Fibroblast of lung (primary cell): ENCODE measurements around the gene RTKN2.

Source experiments
- CTCF ChIP-seq, 2 donors: IDR thresholded peaks in 1 of 2; conservative IDR thresholded peaks in 1 of 2; 1 replicate in 1 of 2; 2 replicates in 1 of 2; pipeline ENCODE4 v1.5.1; 2011 to 2012; ENCODE audit warnings: low read length in 2 of 2, control low read depth in 1 of 2, inconsistent platforms in 1 of 2, low read depth in 1 of 2, mild to moderate bottlenecking in 1 of 2
- EZH2 ChIP-seq: IDR thresholded peaks from 2 replicates; pipeline ENCODE4 v1.5.1; 2012; ENCODE audit warnings: low read length, control low read depth, mild to moderate bottlenecking; ENCODE audit errors: missing control alignments

DNA sequence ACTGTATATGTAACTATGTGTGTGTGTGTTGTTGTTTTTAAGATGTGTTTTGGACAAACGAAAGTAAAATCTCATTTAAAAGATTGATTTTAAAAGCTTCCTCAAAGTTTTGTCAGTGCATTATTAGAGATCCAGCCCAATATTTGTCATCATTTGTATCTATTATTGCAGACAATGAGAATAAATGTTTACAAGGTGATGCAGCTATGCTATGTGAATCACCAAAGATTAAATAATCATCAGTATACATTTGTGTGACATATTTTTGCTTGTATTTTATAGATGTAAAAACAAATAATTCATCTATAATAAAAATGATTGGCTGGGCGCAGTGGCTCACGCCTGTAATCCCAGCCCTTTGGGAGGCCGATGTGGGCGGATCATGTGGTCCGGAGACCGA is 35.3 kb upstream of the RTKN2 start:
- no peak for TF ChIP-seq CTCF (conservative IDR thresholded peaks at IDR 0.05 in 1 of 2, IDR thresholded peaks at IDR 0.05 in 1 of 2; ENCODE audit: low read depth in 1 of 2, low read length in 2 of 2)
- no peak for TF ChIP-seq EZH2
